NOMO-1 (cell line): ENCODE measurements around the gene NGDN.

ENCODE experiments used
- DNase-seq, 2 experiments: peaks; one replicate each; lab custom pipeline; 2025; ENCODE audit not compliant: unreplicated experiment in 2 of 2; lab: John Stamatoyannopoulos, UW

The NGDN gene

GRCh38 chr14:23520899-23521533, 51.5 kb downstream of the NGDN start:
- DNase-seq, result peak in 1 of 2 experiments; percentile 14

GRCh38 chr14:23521785-23522640, 52.5 kb downstream of the NGDN start:
- DNase-seq, result peak; percentile 54 to 71

GRCh38 chr14:23522643-23523198, 53.2 kb downstream of the NGDN start:
- DNase-seq, result no peak

DNA sequence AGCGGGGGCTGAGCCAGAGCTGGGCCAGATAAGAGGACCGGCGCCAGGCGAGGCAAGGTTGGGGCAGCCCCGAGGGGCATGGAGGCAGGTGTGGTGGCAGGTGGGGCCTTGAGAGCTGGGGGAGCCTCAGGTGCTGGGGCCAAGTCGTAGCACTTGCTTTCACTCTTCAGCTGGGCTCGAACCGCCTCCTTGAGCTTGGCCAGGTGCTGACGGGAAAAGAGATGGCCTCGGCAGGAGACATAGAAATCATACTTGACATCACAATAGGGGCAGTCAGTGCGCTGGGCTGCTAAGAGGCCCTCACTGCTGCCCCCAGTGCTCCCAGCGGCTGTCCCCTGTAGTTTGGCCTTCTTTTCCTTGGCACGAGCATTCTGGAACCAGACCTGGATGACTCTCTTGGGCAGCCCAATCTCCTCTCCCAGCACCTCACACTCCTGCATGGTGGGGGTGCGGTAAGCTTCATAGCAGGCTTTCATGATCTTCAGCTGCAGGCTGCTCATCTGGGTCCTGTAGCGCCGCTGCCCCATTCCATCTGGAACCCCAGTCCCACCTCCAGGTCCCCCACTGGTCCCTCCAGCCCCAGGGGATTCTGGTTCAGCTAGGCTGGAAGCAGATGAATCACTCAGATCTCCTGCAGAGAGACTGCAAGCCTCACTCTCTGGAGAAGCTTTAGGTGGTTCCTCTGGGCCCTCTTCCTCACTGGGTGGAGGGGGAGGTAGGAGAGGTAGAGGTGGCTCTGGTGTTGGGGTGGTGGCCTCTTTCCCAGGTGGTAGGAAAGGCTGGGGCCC, 53.9 kb downstream of the NGDN start:
- no peak for DNase-seq

GRCh38 chr14:23524954-23525353, 55.5 kb downstream of the NGDN start:
- no peak for DNase-seq

GRCh38 chr14:23525611-23526010, 56.1 kb downstream of the NGDN start:
- DNase-seq, result no peak
